K562 (cell line): ENCODE data around the gene KLHDC10. TPM values are rescaled to one million over a fixed set of nuclear protein-coding genes. Genes with fewer than 3 reads are reported as not detected.

ENCODE experiments used
- CREB5 ChIP-seq: fragments of 250-450 bp; sonication (Bioruptor Pico); IDR thresholded peaks from 2 replicates; pipeline ENCODE4 v1.5.0; 2020; ENCODE audit warnings: mild to moderate bottlenecking
- ELF2 ChIP-seq: fragments of 250-450 bp; sonication (Bioruptor Pico); IDR thresholded peaks from 2 replicates; pipeline ENCODE4 v1.5.0; 2021; ENCODE audit warnings: mild to moderate bottlenecking
- FOSL1 ChIP-seq: fragments of 200-800 bp; sonication (Bioruptor generic); conservative IDR thresholded peaks from 2 replicates; pipeline ENCODE4 v1.6.1; 2016; ENCODE audit warnings: missing genetic modification characterization, missing compliant biosample characterization
- GATA2 ChIP-seq: sonication (generic); formaldehyde crosslinking; IDR thresholded peaks from 2 replicates; pipeline ENCODE4 v1.4.0; 2020; ENCODE audit warnings: mild to moderate bottlenecking, missing genetic modification reagents
- HEY1 ChIP-seq: fragments of 250-450 bp; sonication (Bioruptor Pico); IDR thresholded peaks from 2 replicates; pipeline ENCODE4 v1.5.0; 2020; ENCODE audit warnings: mild to moderate bottlenecking, moderate library complexity, borderline replicate concordance
- PBX2 ChIP-seq, 2 experiments: IDR thresholded peaks in 1 of 2; conservative IDR thresholded peaks in 1 of 2; 2 replicates each; pipeline ENCODE4 v1.6.1; 2016; ENCODE audit warnings: low read depth in 2 of 2, mild to moderate bottlenecking in 1 of 2, missing compliant biosample characterization in 1 of 2, missing genetic modification characterization in 1 of 2, moderate library complexity in 1 of 2
- PYGO2 ChIP-seq: fragments of 450-650 bp; IDR thresholded peaks from 2 replicates; pipeline ENCODE4 v1.6.1; 2016; ENCODE audit warnings: mild to moderate bottlenecking, missing genetic modification characterization, moderate library complexity, missing compliant biosample characterization
- SP1 ChIP-seq: sonication (generic); formaldehyde crosslinking; IDR thresholded peaks from 2 replicates; pipeline ENCODE4 v1.8.1; 2022; ENCODE audit warnings: mild to moderate bottlenecking, missing genetic modification reagents
- TCF3 ChIP-seq: sonication (generic); formaldehyde crosslinking; IDR thresholded peaks from 2 replicates; pipeline ENCODE4 v1.4.0; 2020; ENCODE audit warnings: mild to moderate bottlenecking, missing genetic modification reagents
- ZBTB11 ChIP-seq, 3 experiments: fragments of 200-800 bp in 1 of 3; fragments of 250-450 bp in 1 of 3; fragments of 450-650 bp in 1 of 3; sonication (Bioruptor Pico) in 1 of 3; sonication (Bioruptor generic) in 1 of 3; formaldehyde crosslinking in 1 of 3; IDR thresholded peaks; 2 replicates each; pipeline versions ENCODE4 v1.6.1 to v1.8.0; 2016 to 2022; ENCODE audit warnings: mild to moderate bottlenecking in 2 of 3, missing genetic modification characterization in 2 of 3, missing compliant biosample characterization in 1 of 3, moderate library complexity in 1 of 3
- ZFX ChIP-seq: sonication (generic); formaldehyde crosslinking; IDR thresholded peaks from 2 replicates; pipeline ENCODE4 v1.8.0; 2022; ENCODE audit warnings: mild to moderate bottlenecking, missing genetic modification reagents, moderate library complexity
- ZNF263 ChIP-seq: sonication (generic); formaldehyde crosslinking; IDR thresholded peaks from 2 replicates; pipeline ENCODE4 v1.8.0; 2022; ENCODE audit warnings: mild to moderate bottlenecking, missing genetic modification reagents, borderline replicate concordance
- ZNF449 ChIP-seq: fragments of 250-450 bp; sonication (Bioruptor Pico); IDR thresholded peaks from 2 replicates; pipeline ENCODE4 v1.8.0; 2022; ENCODE audit warnings: moderate library complexity, mild to moderate bottlenecking, inconsistent platforms
- polyA plus RNA-seq, 8 experiments: library from polyadenylated mRNA; depleted of rRNA in 4 of 8; stranded (reverse) in 5 of 8; unstranded in 3 of 8; fragments of >200 nt; fragmentation: Nextera tagmentation in 2 of 8; fragmentation: Illumina TruSeq in 1 of 8; extraction: Ambion mirVana in 2 of 8; extraction: Trizol in 1 of 8; gene quantifications; 2 replicates each; pipeline versions ENCODE4 v1.2.1 to v1.2.3, GENCODE V29; 2011 to 2014; ENCODE audit warnings: inconsistent platforms in 1 of 8, missing spikeins in 1 of 8
- total RNA-seq, 7 experiments: library from RNA; depleted of rRNA in 6 of 7; stranded (reverse); fragments of >200 nt in 6 of 7; fragmentation: Illumina TruSeq in 2 of 7; extraction: Trizol in 2 of 7; gene quantifications; 2 replicates each; pipeline versions ENCODE4 v1.2.1 to v1.2.3, GENCODE V29; 2011 to 2021; ENCODE audit warnings: low replicate concordance in 1 of 7

Gene KLHDC10
- total and polyA plus RNA-seq, 9 of the 15 experiments (the other 6 are each of a cell fraction or from before 2014, with no cell fraction given): 9.8 to 80.5 (median 31.4) TPM

GRCh38 chr7:130024390-130024789, 45.9 kb upstream of the KLHDC10 start (continued):
- TF ChIP-seq PBX2 (CRISPR knock-in tag; IDR thresholded peaks at IDR 0.05; ENCODE audit: low read depth) (no peak), PBX2 (tag; conservative IDR thresholded peaks at IDR 0.05; ENCODE audit: low read depth) (0 out of 2 replicates have a peak, but pooled peaks have one; percentile 22), PYGO2 (tag) (peak; percentile 66; the same call in 1 of the 2 replicates), HEY1 (CRISPR knock-in tag) (peak; percentile 25; the same call in 1 of the 2 replicates), ZFX (CRISPR knock-in tag) (0 out of 2 replicates have a peak, but pooled peaks have one; percentile 26), ZNF449 (CRISPR knock-in tag) (no peak), SP1 (CRISPR knock-in tag) (0 out of 2 replicates have a peak, but pooled peaks have one; percentile 6), CREB5 (CRISPR knock-in tag) (no peak), ZBTB11 (CRISPR knock-in tag; IDR thresholded peaks at IDR 0.05) (0 out of 6 replicates have a peak, but pooled peaks of 1 of the 3 experiments have one; percentile 23), ZNF263 (CRISPR knock-in tag) (0 out of 2 replicates have a peak, but pooled peaks have one; percentile 36), ELF2 (CRISPR knock-in tag) (0 out of 2 replicates have a peak, but pooled peaks have one; percentile 54), TCF3 (0 out of 2 replicates have a peak, but pooled peaks have one; percentile 29), GATA2 (CRISPR knock-in tag) (0 out of 2 replicates have a peak, but pooled peaks have one; percentile 16), FOSL1 (tag) (peak; percentile 77)
